OCI-LY3 (cell line): ENCODE results near the gene CARD6.
"Not testable (repeated sequence)": the region's sequence is repeated elsewhere in the genome, so short reads cannot be mapped to it uniquely, and the experiment has no call there.

Source experiments
- H2AFZ ChIP-seq: fragments of 200-600, 300-600 bp; shearing (Covaris generic); 2 replicates; pipeline ENCODE4 v1.6.0; 2014; ENCODE audit warnings: antibody characterized with exemption, low read depth, low read length
- H3K27ac ChIP-seq: fragments of 200-600, 300-600 bp; sonication (generic); 2 replicates; pipeline ENCODE4 v1.5.1; 2014; ENCODE audit warnings: mild to moderate bottlenecking, low read length, moderate library complexity, mixed read lengths
- H3K27me3 ChIP-seq: fragments of 200-600, 300-600 bp; sonication (generic); 2 replicates; pipeline ENCODE4 v1.6.1; 2014; ENCODE audit warnings: low read depth, low read length, mixed read lengths
- H3K36me3 ChIP-seq: fragments of 200-600, 300-600 bp; sonication (generic); replicated peaks from 2 replicates; pipeline ENCODE3; 2014; ENCODE audit warnings: low read depth, low read length, mixed read lengths
- H3K4me1 ChIP-seq: fragments of 300-600, 200-600 bp; sonication (generic); 2 replicates; pipeline ENCODE4 v1.6.1; 2014; ENCODE audit warnings: low read length, mixed read lengths
- H3K4me2 ChIP-seq: fragments of 200-600, 300-600 bp; sonication (generic); 2 replicates; pipeline ENCODE4 v1.6.1; 2014; ENCODE audit warnings: low read length, mixed read lengths
- H3K4me3 ChIP-seq: fragments of 300-600, 200-600 bp; sonication (generic); 2 replicates; pipeline ENCODE4 v1.5.1; 2014; ENCODE audit warnings: antibody characterized with exemption, mild to moderate bottlenecking, low read length, moderate library complexity
- H3K79me2 ChIP-seq: fragments of 300-600, 200-600 bp; shearing (Covaris generic); 2 replicates; pipeline ENCODE4 v1.6.1; 2014; ENCODE audit warnings: mild to moderate bottlenecking, low read length, mixed read lengths
- H3K9ac ChIP-seq: fragments of 300-600, 200-600 bp; shearing (Covaris generic); 2 replicates; pipeline ENCODE4 v1.6.0; 2014; ENCODE audit warnings: mild to moderate bottlenecking, low read length, moderate library complexity
- H3K9me3 ChIP-seq: fragments of 200-600, 300-600 bp; shearing (Covaris generic); 2 replicates; pipeline ENCODE4 v1.6.1; 2014; ENCODE audit warnings: low read length, mixed read lengths; ENCODE audit not compliant: insufficient read depth
- H4K20me1 ChIP-seq: fragments of 200-600, 300-600 bp; sonication (generic); 2 replicates; pipeline ENCODE4 v1.6.1; 2016; ENCODE audit warnings: low read length, mixed read lengths; ENCODE audit not compliant: insufficient read depth
- CTCF ChIP-seq: fragments of 200-600, 300-600 bp; sonication (generic); IDR thresholded peaks from 2 replicates; pipeline ENCODE4 v1.5.1; 2014; ENCODE audit warnings: antibody characterized with exemption, low read length, low read depth
- EZH2phosphoT487 ChIP-seq: fragments of 200-600 bp; shearing (Covaris generic); IDR thresholded peaks from 2 replicates; pipeline ENCODE4 v1.6.1; 2018; ENCODE audit warnings: antibody characterized with exemption, mixed run types, low read depth

CARD6 gene

GRCh38 chr5:40882291-40882690 is 41.1 kb downstream of the CARD6 start:
- Histone ChIP-seq H3K4me1 (peaks cover 3% of the 10 kb centered on the region; the same call in 1 of the 2 replicates), H3K9ac (no peak overlapping the region), H3K4me2 (no peak overlapping the region), H2AFZ (no peak overlapping the region), H3K9me3 (no peaks in the 10 kb centered on the region), H3K4me3 (no peak overlapping the region), H3K27ac (no peak overlapping the region), H4K20me1 (no peaks in the 10 kb centered on the region), H3K36me3 (no peaks in the 10 kb centered on the region), H3K79me2 (no peaks in the 10 kb centered on the region), H3K27me3 (no peaks in the 10 kb centered on the region)
- TF ChIP-seq CTCF (no peak), EZH2phosphoT487 (no peak)

GRCh38 chr5:40883051-40883450 is 41.9 kb downstream of the CARD6 start:
- not testable (repeated sequence) for H3K4me3 ChIP-seq, H3K27ac ChIP-seq, H4K20me1 ChIP-seq, H3K27me3 ChIP-seq, H2AFZ ChIP-seq, H3K79me2 ChIP-seq, H3K9ac ChIP-seq, H3K9me3 ChIP-seq, H3K4me1 ChIP-seq, H3K36me3 ChIP-seq, H3K4me2 ChIP-seq

GRCh38 chr5:40895440-40896425 is 54.6 kb downstream of the CARD6 start:
- H2AFZ ChIP-seq, H3K9ac ChIP-seq: not testable (repeated sequence)

GRCh38 chr5:40904205-40904993 is 63.2 kb downstream of the CARD6 start:
- Histone ChIP-seq H3K4me1 (peaks cover 9% of the 10 kb centered on the region), H3K9me3 (no peaks in the 10 kb centered on the region), H2AFZ (no peak overlapping the region), H3K9ac (no peak overlapping the region), H3K79me2 (no peaks in the 10 kb centered on the region), H4K20me1 (no peaks in the 10 kb centered on the region), H3K27ac (no peak overlapping the region), H3K4me2 (peak overlapping the region; percentile 49), H3K36me3 (no peaks in the 10 kb centered on the region), H3K27me3 (no peaks in the 10 kb centered on the region), H3K4me3 (no peak overlapping the region)
- no peak for TF ChIP-seq EZH2phosphoT487
- TF ChIP-seq CTCF, result peak; percentile 89

More at GRCh38 chr5:40895440-40896425, 54.6 kb downstream of the CARD6 start:
- not testable (repeated sequence) for H3K4me2 ChIP-seq, H3K27me3 ChIP-seq, H3K27ac ChIP-seq, H3K9me3 ChIP-seq, H3K4me3 ChIP-seq, H3K4me1 ChIP-seq, H4K20me1 ChIP-seq, H3K36me3 ChIP-seq, H3K79me2 ChIP-seq

- Histone ChIP-seq H3K27me3 (no peaks in the 10 kb centered on the region), H3K9me3 (no peaks in the 10 kb centered on the region), H3K9ac (no peak overlapping the region), H3K27ac (no peak overlapping the region), H3K79me2 (no peaks in the 10 kb centered on the region), H3K4me3 (no peak overlapping the region), H3K36me3 (no peaks in the 10 kb centered on the region), H3K4me2 (peak overlapping the region; percentile 49), H3K4me1 (peaks cover 9% of the 10 kb centered on the region), H2AFZ (no peak overlapping the region), H4K20me1 (no peaks in the 10 kb centered on the region)
- TF ChIP-seq EZH2phosphoT487 (no peak), CTCF (no peak)
These were observed 63.8 kb downstream of the CARD6 start for GRCh38 chr5:40904994-40905306.
